OCI-LY1 (cell line): Measurements from ENCODE around the gene AP2A2.

Source experiments
- H2AFZ ChIP-seq: fragments of 200-600 bp; sonication (generic), shearing (Covaris generic); 2 replicates; pipeline ENCODE4 v1.6.0; 2014; ENCODE audit warnings: antibody characterized with exemption, mild to moderate bottlenecking, low read length
- H3F3A ChIP-seq: fragments of 200-600 bp; sonication (generic), shearing (Covaris generic); 2 replicates; pipeline ENCODE4 v1.6.0; 2014; ENCODE audit warnings: mild to moderate bottlenecking, antibody characterized with exemption, low read length, moderate library complexity; ENCODE audit not compliant: insufficient read depth
- H3K27ac ChIP-seq: fragments of 200-600 bp; sonication (generic); 2 replicates; pipeline ENCODE4 v1.5.1; 2014; ENCODE audit warnings: low read length, mixed run types, mild to moderate bottlenecking, low read depth; ENCODE audit not compliant: poor library complexity, severe bottlenecking
- H3K27me3 ChIP-seq: fragments of 200-600 bp; sonication (generic); 2 replicates; pipeline ENCODE4 v1.6.0; 2014; ENCODE audit warnings: antibody characterized with exemption, mild to moderate bottlenecking, low read length, moderate library complexity; ENCODE audit not compliant: insufficient read depth
- H3K36me3 ChIP-seq: fragments of 200-600 bp; sonication (generic); 2 replicates; pipeline ENCODE4 v1.6.1; 2014; ENCODE audit warnings: mild to moderate bottlenecking, antibody characterized with exemption, low read length, moderate library complexity, mixed read lengths; ENCODE audit not compliant: insufficient read depth
- H3K4me1 ChIP-seq: fragments of 200-600 bp; sonication (generic); 2 replicates; pipeline ENCODE4 v1.5.1; 2014; ENCODE audit warnings: mild to moderate bottlenecking, low read length, moderate library complexity; ENCODE audit not compliant: insufficient read depth, severe bottlenecking
- H3K4me2 ChIP-seq: fragments of 200-600 bp; sonication (generic), shearing (Covaris generic); 2 replicates; pipeline ENCODE4 v1.6.1; 2014; ENCODE audit warnings: low read length
- H3K4me3 ChIP-seq: fragments of 200-600 bp; sonication (generic); 2 replicates; pipeline ENCODE4 v1.5.1; 2014; ENCODE audit warnings: low read length, low read depth, mild to moderate bottlenecking, mixed read lengths; ENCODE audit not compliant: poor library complexity, severe bottlenecking
- H3K79me2 ChIP-seq: fragments of 200-600 bp; shearing (Covaris generic); 2 replicates; pipeline ENCODE4 v1.6.1; 2016; ENCODE audit warnings: mixed run types, low read length, mixed read lengths; ENCODE audit not compliant: insufficient read depth
- H3K9ac ChIP-seq: fragments of 200-600 bp; sonication (generic), shearing (Covaris generic); 2 replicates; pipeline ENCODE4 v1.6.1; 2014; ENCODE audit warnings: mild to moderate bottlenecking, low read length, mixed read lengths
- H3K9me2 ChIP-seq: fragments of 200-600 bp; sonication (generic), shearing (Covaris generic); 2 replicates; pipeline ENCODE4 v1.6.1; 2014; ENCODE audit warnings: low read depth, mild to moderate bottlenecking, low read length, mixed read lengths
- H3K9me3 ChIP-seq: fragments of 200-600 bp; shearing (Covaris generic); 2 replicates; pipeline ENCODE4 v1.6.1; 2014; ENCODE audit warnings: low read length, mixed read lengths
- H4K20me1 ChIP-seq: fragments of 200-600 bp; sonication (generic), shearing (Covaris generic); 2 replicates; pipeline ENCODE4 v1.6.0; 2016; ENCODE audit warnings: mild to moderate bottlenecking, low read length; ENCODE audit not compliant: insufficient read depth
- CTCF ChIP-seq: fragments of 200-600 bp; sonication (generic), shearing (Covaris generic); IDR thresholded peaks from 2 replicates; pipeline ENCODE4 v1.5.1; 2017; ENCODE audit warnings: mild to moderate bottlenecking, antibody characterized with exemption, low read length, moderate library complexity, mixed read lengths
- EZH2 ChIP-seq: fragments of 200-600 bp; sonication (generic), shearing (Covaris generic); IDR thresholded peaks from 2 replicates; pipeline ENCODE4 v1.8.0; 2017; ENCODE audit warnings: borderline replicate concordance, mixed run types, mild to moderate bottlenecking, antibody characterized with exemption, low read length, moderate library complexity, mixed read lengths

Gene AP2A2

GRCh38 chr11:1006762-1007161, 81.1 kb downstream of the AP2A2 start:
- Histone ChIP-seq H3K4me2 (no peak overlapping the region), H3K4me1 (no peaks in the 10 kb centered on the region), H3K9me2 (no peaks in the 10 kb centered on the region), H2AFZ (no peak overlapping the region), H3K36me3 (peaks cover 70% of the 10 kb centered on the region), H3K27me3 (no peaks in the 10 kb centered on the region), H3K27ac (no peak overlapping the region), H3K9me3 (no peaks in the 10 kb centered on the region), H3K79me2 (no peaks in the 10 kb centered on the region), H4K20me1 (no peaks in the 10 kb centered on the region), H3K4me3 (no peak overlapping the region), H3F3A (no peaks in the 10 kb centered on the region), H3K9ac (no peak overlapping the region)
- no peak for TF ChIP-seq EZH2
- no peak for TF ChIP-seq CTCF

- Histone ChIP-seq H3K9ac (no peak overlapping the region), H3K4me1 (no peaks in the 10 kb centered on the region), H3K27me3 (no peaks in the 10 kb centered on the region), H3K9me3 (no peaks in the 10 kb centered on the region), H3K4me3 (no peak overlapping the region), H3K9me2 (no peaks in the 10 kb centered on the region), H4K20me1 (no peaks in the 10 kb centered on the region), H2AFZ (no peak overlapping the region), H3K79me2 (no peaks in the 10 kb centered on the region), H3K27ac (no peak overlapping the region), H3K36me3 (peaks cover 72% of the 10 kb centered on the region), H3F3A (no peaks in the 10 kb centered on the region), H3K4me2 (no peak overlapping the region)
- no peak for TF ChIP-seq CTCF
- no peak for TF ChIP-seq EZH2
Measured at GRCh38 chr11:1007279-1007678, 81.6 kb downstream of the AP2A2 start.

- H3K27ac ChIP-seq: no peak overlapping the region
- peaks cover 63% of the 10 kb centered on the region for H3K36me3 ChIP-seq
- no peak overlapping the region for H3K4me3 ChIP-seq
- no peaks in the 10 kb centered on the region for H4K20me1 ChIP-seq
- H3K4me1 ChIP-seq: no peaks in the 10 kb centered on the region
- no peaks in the 10 kb centered on the region for H3F3A ChIP-seq
- H3K27me3 ChIP-seq: no peaks in the 10 kb centered on the region
- H3K9me3 ChIP-seq: no peaks in the 10 kb centered on the region
- no peak overlapping the region for H3K4me2 ChIP-seq
- no peak overlapping the region for H3K9ac ChIP-seq
- no peaks in the 10 kb centered on the region for H3K9me2 ChIP-seq
- no peak for TF ChIP-seq EZH2
- no peak for TF ChIP-seq CTCF
- H2AFZ ChIP-seq: no peak overlapping the region
- no peaks in the 10 kb centered on the region for H3K79me2 ChIP-seq
Measured at GRCh38 chr11:1008001-1008802, 82.5 kb downstream of the AP2A2 start.
